GM19372 (cell line): ENCODE measurements around the gene AGPAT3.

Experiments used
- ATAC-seq: cut with Tn5 transposase; IDR thresholded peaks from one replicate; pipeline ENCODE4 v1.9.1; 2021; ENCODE audit warnings: mild to moderate bottlenecking, low read depth, moderate library complexity; ENCODE audit not compliant: unreplicated experiment

AGPAT3 gene

GRCh38 chr21:43950936-43951335 lies 85.9 kb downstream of the AGPAT3 start:
- no peak for ATAC-seq

GRCh38 chr21:43951911-43952703 lies 87.1 kb downstream of the AGPAT3 start:
- no peak for ATAC-seq

GRCh38 chr21:43953021-43953420 lies 88.0 kb downstream of the AGPAT3 start:
- no peak for ATAC-seq

- ATAC-seq: no peak
These were observed 89.0 kb downstream of the AGPAT3 start for GRCh38 chr21:43954042-43954441.

- ATAC-seq: no peak
These were observed 89.9 kb downstream of the AGPAT3 start for GRCh38 chr21:43954896-43955295.

GRCh38 chr21:43956019-43956669 lies 91.1 kb downstream of the AGPAT3 start:
- ATAC-seq: no peak

- ATAC-seq: no peak
These were observed 91.6 kb downstream of the AGPAT3 start for GRCh38 chr21:43956670-43957035.

- no peak for ATAC-seq
These were observed 92.1 kb downstream of the AGPAT3 start for GRCh38 chr21:43957128-43957571.

- ATAC-seq: no peak
These were observed 92.8 kb downstream of the AGPAT3 start for GRCh38 chr21:43957611-43958362.

- ATAC-seq: no peak
These were observed 93.5 kb downstream of the AGPAT3 start for GRCh38 chr21:43958364-43959158.

- no peak for ATAC-seq
These were observed 94.5 kb downstream of the AGPAT3 start for GRCh38 chr21:43959231-43960116.

- ATAC-seq: no peak
These were observed 96.4 kb downstream of the AGPAT3 start for GRCh38 chr21:43961382-43961909.

GRCh38 chr21:43965911-43966585 lies 101.0 kb downstream of the AGPAT3 start:
- no peak for ATAC-seq

GRCh38 chr21:43966946-43967512 lies 102.0 kb downstream of the AGPAT3 start:
- no peak for ATAC-seq

- no peak for ATAC-seq
These were observed 103.0 kb downstream of the AGPAT3 start for GRCh38 chr21:43967981-43968380.

GRCh38 chr21:43968410-43969114 lies 103.5 kb downstream of the AGPAT3 start:
- ATAC-seq: no peak

- no peak for ATAC-seq
These were observed 104.1 kb downstream of the AGPAT3 start for GRCh38 chr21:43969115-43969444.

- ATAC-seq: no peak
These were observed 105.5 kb downstream of the AGPAT3 start for GRCh38 chr21:43970551-43970950.
